ENCODE results near the gene USP12.

Gene USP12

GRCh38 chr13:27027086-27027667, 144.4 kb downstream of the USP12 start:
- no peak for DNase-seq

GRCh38 chr13:27026396-27026795, 145.2 kb downstream of the USP12 start:
- no peak for DNase-seq

- no peak for DNase-seq
Observed at GRCh38 chr13:27024776-27025492, 146.7 kb downstream of the USP12 start.

- no peak for DNase-seq
Observed at GRCh38 chr13:27024074-27024461, 147.5 kb downstream of the USP12 start.

GRCh38 chr13:27023385-27024073, 148.1 kb downstream of the USP12 start:
- DNase-seq, result no peak

GRCh38 chr13:27022571-27023311, 148.9 kb downstream of the USP12 start:
- no peak for DNase-seq

- DNase-seq, result no peak
Observed at GRCh38 chr13:27020415-27020814, 151.2 kb downstream of the USP12 start.

GRCh38 chr13:27018882-27019281, 152.7 kb downstream of the USP12 start:
- no peak for DNase-seq

- no peak for DNase-seq
Observed at GRCh38 chr13:27018344-27018861, 153.2 kb downstream of the USP12 start.

GRCh38 chr13:27016875-27017274, 154.7 kb downstream of the USP12 start:
- no peak for DNase-seq

All from CD4-positive, alpha-beta T cell treated with Interleukin-10 for 1 hour (primary cell).